Fibroblast of lung (primary cell): Measurements from ENCODE around the gene CDH10. TPM values are rescaled to one million over a fixed set of nuclear protein-coding genes. Genes with fewer than 3 reads are reported as not detected.
A peak's percentile ranks its signal among the peaks of the same experiment; 100 is the strongest.

Source experiments
- DNase-seq, 2 donors: peaks; one replicate each; pipeline versions ENCODE4 v3.0.0 to v3.0.0-alpha.2; 2010; ENCODE audit warnings: low read depth in 2 of 2
- H2AFZ ChIP-seq: 2 replicates; pipeline ENCODE4 v1.5.1; 2012; ENCODE audit warnings: low read length, control low read depth, inconsistent platforms
- H3K27ac ChIP-seq: 2 replicates; pipeline ENCODE4 v1.5.1; 2011; ENCODE audit warnings: low read length, control low read depth; ENCODE audit not compliant: insufficient read depth
- H3K27me3 ChIP-seq: 2 replicates; pipeline ENCODE4 v1.5.1; 2011; ENCODE audit warnings: mild to moderate bottlenecking, low read length; ENCODE audit not compliant: control insufficient read depth, insufficient read depth
- H3K36me3 ChIP-seq: 2 replicates; pipeline ENCODE4 v1.5.1; 2011; ENCODE audit warnings: low read length; ENCODE audit not compliant: control insufficient read depth, insufficient read depth
- H3K4me1 ChIP-seq: 2 replicates; pipeline ENCODE4 v1.5.1; 2011; ENCODE audit warnings: low read length; ENCODE audit not compliant: control insufficient read depth, insufficient read depth; ENCODE audit errors: extremely low read depth
- H3K4me2 ChIP-seq: 2 replicates; pipeline ENCODE4 v1.5.1; 2011; ENCODE audit warnings: low read length, control low read depth; ENCODE audit not compliant: insufficient read depth; ENCODE audit errors: extremely low read depth
- H3K4me3 ChIP-seq, 4 experiments: fragments of 200-600 bp in 1 of 4; sonication (generic) in 1 of 4; replicated peaks in 1 of 4; 2 replicates each; pipeline ENCODE4 v1.5.1; 2011 to 2016; ENCODE audit warnings: low read length in 4 of 4, low read depth in 3 of 4, mild to moderate bottlenecking in 3 of 4, control low read depth in 2 of 4, inconsistent platforms in 1 of 4, mixed read lengths in 1 of 4; ENCODE audit not compliant: insufficient read depth in 1 of 4; ENCODE audit errors: control extremely low read depth in 1 of 4
- H3K79me2 ChIP-seq: 2 replicates; pipeline ENCODE4 v1.5.1; 2012; ENCODE audit warnings: mild to moderate bottlenecking, low read length, inconsistent platforms; ENCODE audit not compliant: control insufficient read depth, insufficient read depth
- H3K9ac ChIP-seq: 2 replicates; pipeline ENCODE4 v1.5.1; 2011; ENCODE audit warnings: mild to moderate bottlenecking, low read length, control low read depth; ENCODE audit not compliant: insufficient read depth
- H3K9me3 ChIP-seq: 2 replicates; pipeline ENCODE4 v1.5.1; 2012; ENCODE audit warnings: low read depth, low read length; ENCODE audit not compliant: control insufficient read depth, insufficient read depth
- H4K20me1 ChIP-seq: 2 replicates; pipeline ENCODE4 v1.5.1; 2011; ENCODE audit warnings: low read length; ENCODE audit not compliant: control insufficient read depth, insufficient read depth; ENCODE audit errors: extremely low read depth
- EZH2 ChIP-seq: IDR thresholded peaks from 2 replicates; pipeline ENCODE4 v1.5.1; 2012; ENCODE audit warnings: low read length, control low read depth, mild to moderate bottlenecking; ENCODE audit errors: missing control alignments
- polyA plus RNA-seq, 2 donors: library from polyadenylated mRNA; depleted of rRNA in 1 of 2; stranded (reverse) in 1 of 2; unstranded in 1 of 2; fragments of >200 nt; gene quantifications; 2 replicates each; pipeline ENCODE4 v1.2.1, GENCODE V29; 2011 to 2012; ENCODE audit warnings: missing spikeins in 1 of 2
- total RNA-seq: library from RNA; depleted of rRNA; stranded (reverse); fragments of >200 nt; gene quantifications from 2 replicates; pipeline ENCODE4 v1.2.1, GENCODE V29; 2014
- TF ChIP-seq, protein P1 (sequence below), 2 donors: IDR thresholded peaks in 1 of 2; conservative IDR thresholded peaks in 1 of 2; 1 replicate in 1 of 2; 2 replicates in 1 of 2; pipeline ENCODE4 v1.5.1; 2011 to 2012; ENCODE audit warnings: low read length in 2 of 2, control low read depth in 1 of 2, inconsistent platforms in 1 of 2, low read depth in 1 of 2, mild to moderate bottlenecking in 1 of 2

The CDH10 gene
- total and polyA plus RNA-seq, 2 donors (not counting 1 experiment from before 2014, with no cell fraction given), result 0.09 to 0.17 TPM

DNA sequence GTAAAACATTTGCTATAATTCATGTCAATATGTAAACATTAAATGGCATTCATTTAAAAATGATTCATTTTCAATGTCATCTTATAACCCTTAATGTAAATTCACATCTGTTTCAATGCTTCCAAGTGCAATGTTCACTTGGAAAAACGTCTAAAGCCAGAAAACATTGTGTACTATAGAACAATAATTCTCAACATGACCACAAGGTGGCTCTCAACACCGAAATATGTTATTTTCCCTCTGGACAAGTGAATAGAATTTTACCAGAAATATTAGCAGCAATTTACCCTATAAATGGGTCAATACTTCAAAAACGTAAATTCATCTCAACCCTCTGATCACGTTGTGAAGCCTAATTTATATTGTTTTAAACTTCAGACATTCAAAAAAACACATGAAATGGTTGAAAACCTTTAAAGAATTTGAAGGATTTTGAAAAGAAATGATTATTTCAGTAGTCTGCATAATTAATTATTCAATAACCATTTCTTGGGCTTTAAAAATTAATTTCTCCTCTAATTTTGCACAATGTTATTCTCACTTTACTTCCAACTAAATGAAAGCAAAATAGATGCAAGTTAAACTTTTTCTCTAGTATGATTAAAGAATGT, 11.0 kb downstream of the CDH10 start:
- Histone ChIP-seq H3K4me1 (no peaks in the 10 kb centered on the region), H4K20me1 (no peaks in the 10 kb centered on the region), H2AFZ (no peak overlapping the region), H3K4me2 (no peak overlapping the region), H3K4me3 (no peak overlapping the region), H3K27me3 (no peaks in the 10 kb centered on the region), H3K79me2 (no peaks in the 10 kb centered on the region), H3K9me3 (no peaks in the 10 kb centered on the region), H3K9ac (no peak overlapping the region), H3K27ac (no peak overlapping the region), H3K36me3 (no peaks in the 10 kb centered on the region)
- TF ChIP-seq, protein P1, sequence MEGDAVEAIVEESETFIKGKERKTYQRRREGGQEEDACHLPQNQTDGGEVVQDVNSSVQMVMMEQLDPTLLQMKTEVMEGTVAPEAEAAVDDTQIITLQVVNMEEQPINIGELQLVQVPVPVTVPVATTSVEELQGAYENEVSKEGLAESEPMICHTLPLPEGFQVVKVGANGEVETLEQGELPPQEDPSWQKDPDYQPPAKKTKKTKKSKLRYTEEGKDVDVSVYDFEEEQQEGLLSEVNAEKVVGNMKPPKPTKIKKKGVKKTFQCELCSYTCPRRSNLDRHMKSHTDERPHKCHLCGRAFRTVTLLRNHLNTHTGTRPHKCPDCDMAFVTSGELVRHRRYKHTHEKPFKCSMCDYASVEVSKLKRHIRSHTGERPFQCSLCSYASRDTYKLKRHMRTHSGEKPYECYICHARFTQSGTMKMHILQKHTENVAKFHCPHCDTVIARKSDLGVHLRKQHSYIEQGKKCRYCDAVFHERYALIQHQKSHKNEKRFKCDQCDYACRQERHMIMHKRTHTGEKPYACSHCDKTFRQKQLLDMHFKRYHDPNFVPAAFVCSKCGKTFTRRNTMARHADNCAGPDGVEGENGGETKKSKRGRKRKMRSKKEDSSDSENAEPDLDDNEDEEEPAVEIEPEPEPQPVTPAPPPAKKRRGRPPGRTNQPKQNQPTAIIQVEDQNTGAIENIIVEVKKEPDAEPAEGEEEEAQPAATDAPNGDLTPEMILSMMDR (conservative IDR thresholded peaks at IDR 0.05 in 1 of 2, IDR thresholded peaks at IDR 0.05 in 1 of 2; ENCODE audit: low read depth in 1 of 2, low read length in 2 of 2), result peak; percentile 10 to 58
- TF ChIP-seq EZH2, result no peak
- DNase-seq, result peak; percentile 26 to 45

DNA sequence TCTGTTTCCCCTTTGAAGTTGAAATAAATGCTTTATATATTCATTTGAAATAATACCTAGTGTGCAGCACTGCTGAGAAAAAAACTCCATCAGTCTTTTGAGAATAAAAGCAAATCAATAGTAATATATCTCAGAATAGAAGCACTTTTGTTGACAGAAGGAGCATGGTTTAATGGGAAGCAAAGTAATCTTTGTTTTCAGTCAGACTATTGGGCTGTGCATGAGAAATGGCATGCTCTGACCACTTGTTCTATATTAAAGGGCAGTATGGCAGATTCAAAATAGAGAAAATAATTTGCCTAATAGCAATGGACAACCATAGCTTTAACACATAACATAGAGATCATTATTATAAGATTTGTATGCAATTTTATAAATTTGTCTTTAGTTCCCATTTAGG, 12.4 kb downstream of the CDH10 start:
- Histone ChIP-seq H3K9ac (no peak overlapping the region), H4K20me1 (no peaks in the 10 kb centered on the region), H3K27me3 (no peaks in the 10 kb centered on the region), H3K4me2 (no peak overlapping the region), H3K4me3 (no peak overlapping the region), H3K4me1 (no peaks in the 10 kb centered on the region), H3K9me3 (no peaks in the 10 kb centered on the region), H2AFZ (no peak overlapping the region), H3K79me2 (no peaks in the 10 kb centered on the region), H3K36me3 (no peaks in the 10 kb centered on the region), H3K27ac (no peak overlapping the region)
- DNase-seq, result no peak
- TF ChIP-seq EZH2, result no peak

DNA sequence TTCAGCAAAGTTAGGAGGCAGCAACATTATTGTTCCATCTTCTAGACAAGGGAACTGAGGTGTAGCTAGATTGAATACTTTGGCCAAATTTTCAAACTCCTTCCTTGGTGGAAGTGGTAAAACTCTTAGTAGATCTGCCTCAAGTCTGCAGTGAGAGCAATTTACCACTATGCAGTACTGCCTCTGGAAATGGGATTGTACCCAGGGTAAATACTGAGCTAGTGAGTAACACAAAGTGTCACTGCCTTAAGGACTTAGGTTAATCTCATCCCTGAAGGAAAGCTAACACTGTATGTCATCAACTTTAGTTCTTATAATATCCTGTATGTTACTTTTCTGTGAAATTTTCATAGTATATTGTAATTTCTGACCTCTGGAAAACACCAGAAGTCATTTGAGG, 13.9 kb downstream of the CDH10 start:
- H2AFZ ChIP-seq, result no peak overlapping the region
- no peak overlapping the region for H3K4me3 ChIP-seq
- no peaks in the 10 kb centered on the region for H4K20me1 ChIP-seq
- no peak overlapping the region for H3K9ac ChIP-seq
- no peaks in the 10 kb centered on the region for H3K27me3 ChIP-seq
- H3K27ac ChIP-seq, result no peak overlapping the region
- H3K79me2 ChIP-seq, result no peaks in the 10 kb centered on the region
- H3K4me1 ChIP-seq, result no peaks in the 10 kb centered on the region
- TF ChIP-seq, protein P1 (conservative IDR thresholded peaks at IDR 0.05 in 1 of 2, IDR thresholded peaks at IDR 0.05 in 1 of 2; ENCODE audit: low read depth in 1 of 2, low read length in 2 of 2), result no peak
- no peak for TF ChIP-seq EZH2
- no peak for DNase-seq
- no peaks in the 10 kb centered on the region for H3K36me3 ChIP-seq
- no peaks in the 10 kb centered on the region for H3K9me3 ChIP-seq
- H3K4me2 ChIP-seq, result no peak overlapping the region
